HUES6 (cell line): Measurements from ENCODE around the gene DIP2A.

Experiments used
- H3K27ac ChIP-seq: 2 replicates; pipeline ENCODE4 v1.7.0; 2013; ENCODE audit warnings: low read depth, mild to moderate bottlenecking, low read length, inconsistent platforms
- H3K27me3 ChIP-seq: 2 replicates; pipeline ENCODE4 v1.6.1; 2013; ENCODE audit warnings: low read length; ENCODE audit not compliant: control insufficient read depth, insufficient read depth
- H3K36me3 ChIP-seq: 2 replicates; pipeline ENCODE4 v1.6.1; 2013; ENCODE audit warnings: low read length; ENCODE audit not compliant: control insufficient read depth, insufficient read depth
- H3K4me1 ChIP-seq: 2 replicates; pipeline ENCODE4 v1.6.1; 2013; ENCODE audit warnings: low read length; ENCODE audit not compliant: control insufficient read depth, insufficient read depth
- H3K4me3 ChIP-seq: 2 replicates; pipeline ENCODE4 v1.5.1; 2013; ENCODE audit warnings: low read depth, low read length
- H3K9ac ChIP-seq: one replicate; pipeline ENCODE4 v1.6.1; 2013; ENCODE audit warnings: mild to moderate bottlenecking, low read length
- H3K9me3 ChIP-seq: 2 replicates; pipeline ENCODE4 v1.6.1; 2013; ENCODE audit warnings: low read depth, low read length; ENCODE audit not compliant: control insufficient read depth, insufficient read depth

The DIP2A gene

GRCh38 chr21:46482846-46483231 is 24.1 kb downstream of the DIP2A start:
- Histone ChIP-seq H3K36me3 (peaks cover 7% of the 10 kb centered on the region), H3K27ac (no peak overlapping the region)

GRCh38 chr21:46483300-46484295 is 24.9 kb downstream of the DIP2A start:
- Histone ChIP-seq H3K27ac (no peak overlapping the region), H3K4me3 (no peak overlapping the region), H3K36me3 (peaks cover 11% of the 10 kb centered on the region)

More at GRCh38 chr21:46482846-46483231, 24.1 kb downstream of the DIP2A start:
- Histone ChIP-seq H3K9ac (no peak overlapping the region), H3K27me3 (no peaks in the 10 kb centered on the region), H3K4me1 (no peaks in the 10 kb centered on the region), H3K9me3 (no peaks in the 10 kb centered on the region), H3K4me3 (no peak overlapping the region)

GRCh38 chr21:46486481-46487126 is 27.9 kb downstream of the DIP2A start:
- no peaks in the 10 kb centered on the region for H3K9me3 ChIP-seq
- peaks cover 20% of the 10 kb centered on the region for H3K36me3 ChIP-seq
- H3K27me3 ChIP-seq: no peaks in the 10 kb centered on the region
- no peak overlapping the region for H3K27ac ChIP-seq
- H3K4me1 ChIP-seq: no peaks in the 10 kb centered on the region
- no peak overlapping the region for H3K9ac ChIP-seq
- no peak overlapping the region for H3K4me3 ChIP-seq

More at GRCh38 chr21:46483300-46484295, 24.9 kb downstream of the DIP2A start:
- Histone ChIP-seq H3K4me1 (no peaks in the 10 kb centered on the region), H3K9ac (no peak overlapping the region), H3K27me3 (no peaks in the 10 kb centered on the region), H3K9me3 (no peaks in the 10 kb centered on the region)

- H3K4me3 ChIP-seq: no peak overlapping the region
- no peak overlapping the region for H3K9ac ChIP-seq
- H3K4me1 ChIP-seq: no peaks in the 10 kb centered on the region
- peaks cover 26% of the 10 kb centered on the region for H3K36me3 ChIP-seq
- H3K27me3 ChIP-seq: no peaks in the 10 kb centered on the region
- H3K27ac ChIP-seq: no peak overlapping the region
- no peaks in the 10 kb centered on the region for H3K9me3 ChIP-seq
These were observed 30.5 kb downstream of the DIP2A start for GRCh38 chr21:46489162-46489663.

GRCh38 chr21:46489800-46490199 is 31.1 kb downstream of the DIP2A start:
- no peak overlapping the region for H3K9ac ChIP-seq

GRCh38 chr21:46491553-46491952 is 32.9 kb downstream of the DIP2A start:
- Histone ChIP-seq H3K4me3 (no peak overlapping the region), H3K9me3 (no peaks in the 10 kb centered on the region), H3K36me3 (peaks cover 21% of the 10 kb centered on the region), H3K27ac (no peak overlapping the region), H3K4me1 (no peaks in the 10 kb centered on the region), H3K27me3 (no peaks in the 10 kb centered on the region), H3K9ac (no peak overlapping the region)

More at GRCh38 chr21:46489800-46490199, 31.1 kb downstream of the DIP2A start:
- no peaks in the 10 kb centered on the region for H3K27me3 ChIP-seq
- no peaks in the 10 kb centered on the region for H3K9me3 ChIP-seq
- no peak overlapping the region for H3K4me3 ChIP-seq
- peaks cover 28% of the 10 kb centered on the region for H3K36me3 ChIP-seq
- no peak overlapping the region for H3K27ac ChIP-seq
- H3K4me1 ChIP-seq: no peaks in the 10 kb centered on the region

GRCh38 chr21:46492851-46493250 is 34.2 kb downstream of the DIP2A start:
- H3K36me3 ChIP-seq: peaks cover 33% of the 10 kb centered on the region

GRCh38 chr21:46493828-46494227 is 35.1 kb downstream of the DIP2A start:
- Histone ChIP-seq H3K4me1 (no peaks in the 10 kb centered on the region), H3K36me3 (peaks cover 39% of the 10 kb centered on the region), H3K9ac (no peak overlapping the region)

More at GRCh38 chr21:46492851-46493250, 34.2 kb downstream of the DIP2A start:
- Histone ChIP-seq H3K27ac (no peak overlapping the region), H3K9ac (no peak overlapping the region), H3K4me3 (no peak overlapping the region), H3K27me3 (no peaks in the 10 kb centered on the region), H3K4me1 (no peaks in the 10 kb centered on the region), H3K9me3 (no peaks in the 10 kb centered on the region)

GRCh38 chr21:46498335-46499050 is 39.8 kb downstream of the DIP2A start:
- Histone ChIP-seq H3K9ac (no peak overlapping the region), H3K4me3 (no peak overlapping the region), H3K36me3 (peaks cover 52% of the 10 kb centered on the region), H3K27ac (no peak overlapping the region), H3K4me1 (no peaks in the 10 kb centered on the region), H3K9me3 (no peaks in the 10 kb centered on the region), H3K27me3 (no peaks in the 10 kb centered on the region)

More at GRCh38 chr21:46493828-46494227, 35.1 kb downstream of the DIP2A start:
- H3K27ac ChIP-seq: no peak overlapping the region
- H3K27me3 ChIP-seq: no peaks in the 10 kb centered on the region
- H3K9me3 ChIP-seq: no peaks in the 10 kb centered on the region
- H3K4me3 ChIP-seq: no peak overlapping the region

- peaks cover 54% of the 10 kb centered on the region for H3K36me3 ChIP-seq
- no peaks in the 10 kb centered on the region for H3K4me1 ChIP-seq
- no peak overlapping the region for H3K4me3 ChIP-seq
- H3K27me3 ChIP-seq: no peaks in the 10 kb centered on the region
- H3K9me3 ChIP-seq: no peaks in the 10 kb centered on the region
- no peak overlapping the region for H3K27ac ChIP-seq
- H3K9ac ChIP-seq: no peak overlapping the region
These were observed 41.7 kb downstream of the DIP2A start for GRCh38 chr21:46500224-46500861.
